Activated T-cell treated with anti-CD3 and anti-CD28 coated beads, Interleukin-2, amount 50 U/mL, for 4 hours (primary cell): Measurements from ENCODE around the gene TCHP. TPM values are rescaled to one million over a fixed set of nuclear protein-coding genes. Genes with fewer than 3 reads are reported as not detected.
"Not testable (repeated sequence)": the region's sequence is repeated elsewhere in the genome, so short reads cannot be mapped to it uniquely, and the experiment has no call there.

Experiments
- ATAC-seq, 2 donors: fragments of 200-7000 bp; cut with Tn5 transposase; one replicate each; pipeline ENCODE4 v1.10.0; 2021
- DNase-seq: peaks from one replicate; pipeline ENCODE4 v3.0.0-alpha.2; 2020
- H3K27me3 Mint-ChIP-seq: one replicate; pipeline ENCODE4 v1.8.0; 2021; ENCODE audit warnings: low read depth, mixed read lengths
- H3K36me3 Mint-ChIP-seq: one replicate; pipeline ENCODE4 v1.8.0; 2022; ENCODE audit warnings: mixed read lengths; ENCODE audit not compliant: insufficient read depth
- H3K4me1 Mint-ChIP-seq: one replicate; pipeline ENCODE4 v1.8.0; 2021; ENCODE audit warnings: low read depth, mixed read lengths
- H3K4me3 Mint-ChIP-seq: one replicate; pipeline ENCODE4 v1.8.0; 2021; ENCODE audit warnings: mild to moderate bottlenecking, moderate library complexity, mixed read lengths
- H3K9me3 Mint-ChIP-seq: one replicate; pipeline ENCODE4 v1.8.0; 2021; ENCODE audit warnings: mixed read lengths
- total RNA-seq, 3 donors: library from RNA; stranded (reverse); gene quantifications; one replicate each; pipeline ENCODE4 v1.2.1, GENCODE V29; 2021

The TCHP gene
- total RNA-seq, 3 donors from 2014 or later: 25.4 to 27.9 (median 25.4) TPM

DNA sequence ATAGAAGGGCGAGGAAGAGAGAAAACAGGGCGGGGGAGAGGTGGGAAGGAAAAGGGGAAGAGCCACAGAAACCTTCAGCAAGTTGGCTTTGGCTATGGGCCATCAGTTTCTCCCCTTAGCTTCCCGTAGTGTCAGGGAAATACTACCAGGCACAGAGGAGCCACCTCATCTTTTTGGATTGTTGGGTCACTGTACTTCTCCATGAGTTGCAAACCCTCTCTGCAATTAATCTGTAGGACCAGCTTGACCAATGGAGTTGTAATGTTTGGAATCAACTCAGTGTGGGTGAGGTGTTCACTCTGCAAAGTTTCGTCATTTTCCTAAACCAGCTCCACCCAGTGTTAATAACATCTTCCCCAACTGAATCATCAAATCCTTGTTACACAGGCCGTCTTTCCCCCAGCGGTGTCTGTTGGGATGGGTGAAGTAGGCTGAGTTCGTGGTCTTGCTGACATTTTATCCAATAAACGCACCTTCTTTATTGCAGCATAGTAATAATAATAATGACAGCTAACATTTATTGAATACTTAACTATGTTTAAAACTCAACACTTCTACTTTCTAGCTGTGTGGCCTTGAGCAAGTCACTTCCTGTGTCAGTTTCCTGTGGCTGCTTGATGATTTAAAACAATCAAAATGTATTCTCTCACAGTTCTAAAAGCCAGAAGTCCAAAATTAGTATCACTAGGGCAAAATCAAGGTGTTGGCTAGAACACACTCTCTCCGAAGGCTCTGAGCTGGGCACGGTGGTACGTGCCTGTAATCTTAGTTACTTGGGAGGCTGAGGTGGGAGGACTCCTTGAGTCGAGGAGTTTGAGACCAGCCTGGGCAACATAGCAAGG lies 11.7 kb upstream of the TCHP start:
- DNase-seq (no peak), ATAC-seq (peak; percentile 85)
- H3K36me3 Mint-ChIP-seq: no peaks in the 10 kb centered on the region
- peak overlapping the region; percentile 64 for H3K4me3 Mint-ChIP-seq
- no peaks in the 10 kb centered on the region for H3K27me3 Mint-ChIP-seq
- peaks cover 40% of the 10 kb centered on the region for H3K4me1 Mint-ChIP-seq
- no peaks in the 10 kb centered on the region for H3K9me3 Mint-ChIP-seq

DNA sequence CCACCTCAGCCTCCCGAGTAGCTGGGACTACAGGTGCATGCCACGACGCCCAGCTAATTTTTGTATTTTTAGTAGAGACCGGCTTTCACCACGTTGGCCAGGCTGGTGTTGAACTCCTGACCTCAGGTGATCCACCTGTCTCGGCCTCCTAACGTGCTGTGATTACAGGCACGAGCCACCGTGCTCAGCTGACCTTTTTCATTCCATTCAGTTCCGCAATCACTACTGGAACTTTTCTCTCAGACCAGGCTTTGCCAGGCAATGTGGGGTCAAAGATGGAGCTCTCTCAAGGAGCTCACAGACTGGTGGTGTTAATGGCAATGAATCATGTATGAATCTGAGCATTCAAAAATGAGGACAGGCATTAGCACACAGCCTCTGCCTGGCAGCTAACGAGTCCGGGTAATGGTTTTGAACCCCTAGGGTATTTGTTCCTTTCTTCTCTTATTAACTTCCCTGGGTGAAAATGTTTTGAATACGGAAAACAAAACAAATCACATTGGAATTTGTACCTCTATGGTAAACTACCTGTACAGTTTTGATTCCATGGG lies 9.4 kb upstream of the TCHP start:
- DNase-seq: no peak
- Mint-ChIP-seq H3K9me3 (no peaks in the 10 kb centered on the region), H3K4me1 (peaks cover 43% of the 10 kb centered on the region), H3K4me3 (no peak overlapping the region), H3K36me3 (no peaks in the 10 kb centered on the region), H3K27me3 (no peaks in the 10 kb centered on the region)
- ATAC-seq: no peak

DNA sequence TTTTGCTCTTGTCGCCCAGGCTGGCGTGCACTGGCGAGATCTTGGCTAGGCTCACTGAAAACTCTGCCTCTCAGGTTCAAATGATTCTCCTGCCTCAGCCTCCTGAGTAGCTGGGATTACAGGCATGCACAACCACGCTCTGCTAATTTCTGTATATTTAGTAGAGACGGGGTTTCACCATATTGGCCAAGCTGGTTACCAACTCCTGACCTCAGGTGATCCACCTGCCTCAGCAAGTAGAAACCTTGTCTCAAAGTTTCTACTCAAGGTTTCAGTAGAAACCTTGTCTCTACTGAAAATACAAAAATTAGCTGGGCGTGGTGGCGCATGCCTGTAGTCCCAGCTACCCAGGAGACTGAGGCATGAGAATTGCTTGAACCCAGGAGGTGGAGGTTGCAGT lies 8.3 kb upstream of the TCHP start:
- not testable (repeated sequence) for ATAC-seq, H3K9me3 Mint-ChIP-seq

GRCh38 chr12:109892165-109892715 lies 7.8 kb upstream of the TCHP start:
- no peaks in the 10 kb centered on the region for H3K36me3 Mint-ChIP-seq
- no peak overlapping the region for H3K4me3 Mint-ChIP-seq
- no peaks in the 10 kb centered on the region for H3K27me3 Mint-ChIP-seq
- H3K4me1 Mint-ChIP-seq: peaks cover 43% of the 10 kb centered on the region
- no peak for ATAC-seq
- DNase-seq: no peak
- H3K9me3 Mint-ChIP-seq: no peaks in the 10 kb centered on the region

More for the DNA sequence above, 8.3 kb upstream of the TCHP start:
- H3K36me3 Mint-ChIP-seq, H3K27me3 Mint-ChIP-seq, DNase-seq, H3K4me3 Mint-ChIP-seq: not testable (repeated sequence)
- H3K4me1 Mint-ChIP-seq: peaks cover 43% of the 10 kb centered on the region

- ATAC-seq (no peak), DNase-seq (no peak)
- Mint-ChIP-seq H3K4me1 (peaks cover 38% of the 10 kb centered on the region), H3K9me3 (no peaks in the 10 kb centered on the region), H3K27me3 (no peaks in the 10 kb centered on the region), H3K36me3 (no peaks in the 10 kb centered on the region), H3K4me3 (no peak overlapping the region)
Measured at GRCh38 chr12:109892748-109893147, 7.3 kb upstream of the TCHP start.

GRCh38 chr12:109893261-109893995 lies 6.6 kb upstream of the TCHP start:
- Mint-ChIP-seq H3K27me3 (no peaks in the 10 kb centered on the region), H3K9me3 (no peaks in the 10 kb centered on the region), H3K4me1 (peaks cover 31% of the 10 kb centered on the region), H3K36me3 (no peaks in the 10 kb centered on the region), H3K4me3 (no peak overlapping the region)
- ATAC-seq (no peak), DNase-seq (no peak)

DNA sequence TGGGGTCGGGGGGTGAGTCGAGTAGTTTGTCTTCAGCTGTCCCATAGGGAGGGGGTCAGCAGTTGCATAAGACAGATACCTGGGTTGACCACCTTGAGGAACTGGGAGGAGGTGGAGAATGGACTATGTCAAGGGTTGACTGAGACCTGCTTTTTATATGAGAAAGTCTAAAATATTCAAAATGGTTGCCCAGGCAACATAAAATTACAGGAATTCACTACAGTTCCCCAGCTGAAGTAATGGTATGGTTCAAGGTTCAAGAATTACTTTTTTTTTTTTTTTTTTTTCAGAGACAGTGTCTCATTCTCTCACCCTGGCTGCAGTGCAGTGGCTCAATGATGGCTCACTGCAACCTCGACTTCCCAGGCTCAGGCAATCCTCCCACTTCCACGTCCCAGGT lies 5.1 kb upstream of the TCHP start:
- H3K36me3 Mint-ChIP-seq: no peaks in the 10 kb centered on the region
- no peaks in the 10 kb centered on the region for H3K27me3 Mint-ChIP-seq
- peaks cover 17% of the 10 kb centered on the region for H3K4me1 Mint-ChIP-seq
- no peak for DNase-seq
- H3K4me3 Mint-ChIP-seq: no peak overlapping the region
- ATAC-seq: no peak
- H3K9me3 Mint-ChIP-seq: no peaks in the 10 kb centered on the region

DNA sequence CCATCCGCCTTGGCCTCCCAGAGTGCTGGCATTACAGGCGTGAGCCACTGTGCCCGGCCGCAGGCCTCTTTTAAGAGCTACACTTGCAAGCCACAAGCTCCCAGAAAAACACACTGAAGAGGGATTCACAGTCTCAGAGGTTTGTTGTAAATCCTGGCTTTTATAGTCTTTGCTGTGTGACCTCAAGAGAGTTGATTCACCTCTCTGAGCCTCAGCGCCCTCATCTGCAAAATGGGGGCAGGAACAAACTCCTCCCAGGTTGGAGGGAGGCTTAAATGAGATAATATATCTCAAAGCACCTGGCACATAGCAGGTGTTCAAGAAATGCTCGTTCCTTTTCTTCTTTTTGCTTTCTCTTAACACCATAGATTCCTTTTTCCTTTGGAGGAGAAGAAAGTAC lies 3.9 kb upstream of the TCHP start:
- Mint-ChIP-seq H3K36me3 (no peaks in the 10 kb centered on the region), H3K27me3 (no peaks in the 10 kb centered on the region), H3K9me3 (no peaks in the 10 kb centered on the region), H3K4me3 (no peak overlapping the region), H3K4me1 (peaks cover 24% of the 10 kb centered on the region)
- no peak for DNase-seq
- no peak for ATAC-seq

DNA sequence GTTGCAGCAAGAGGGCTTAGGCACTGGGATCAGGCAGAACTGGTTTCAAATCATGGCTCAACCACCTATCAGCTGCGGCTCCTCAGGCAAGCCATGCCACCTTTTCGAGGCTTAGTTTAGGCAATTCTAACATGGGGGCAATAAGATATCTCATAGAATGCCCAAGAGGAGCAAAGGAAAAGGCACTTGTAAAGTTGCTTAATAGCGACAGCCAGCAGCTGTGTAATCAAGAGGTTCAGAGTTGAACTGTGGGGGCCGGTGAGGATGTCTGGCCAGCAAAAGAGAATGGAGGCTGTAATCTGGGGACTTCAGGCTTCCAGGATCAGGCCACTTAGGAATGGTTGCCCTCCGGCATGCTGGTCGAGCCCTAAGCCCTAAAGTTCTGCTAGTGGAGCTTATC lies 3.0 kb upstream of the TCHP start:
- H3K9me3 Mint-ChIP-seq: no peaks in the 10 kb centered on the region
- no peaks in the 10 kb centered on the region for H3K27me3 Mint-ChIP-seq
- H3K36me3 Mint-ChIP-seq: no peaks in the 10 kb centered on the region
- peaks cover 30% of the 10 kb centered on the region for H3K4me1 Mint-ChIP-seq
- no peak for DNase-seq
- no peak for ATAC-seq
- no peak overlapping the region for H3K4me3 Mint-ChIP-seq

DNA sequence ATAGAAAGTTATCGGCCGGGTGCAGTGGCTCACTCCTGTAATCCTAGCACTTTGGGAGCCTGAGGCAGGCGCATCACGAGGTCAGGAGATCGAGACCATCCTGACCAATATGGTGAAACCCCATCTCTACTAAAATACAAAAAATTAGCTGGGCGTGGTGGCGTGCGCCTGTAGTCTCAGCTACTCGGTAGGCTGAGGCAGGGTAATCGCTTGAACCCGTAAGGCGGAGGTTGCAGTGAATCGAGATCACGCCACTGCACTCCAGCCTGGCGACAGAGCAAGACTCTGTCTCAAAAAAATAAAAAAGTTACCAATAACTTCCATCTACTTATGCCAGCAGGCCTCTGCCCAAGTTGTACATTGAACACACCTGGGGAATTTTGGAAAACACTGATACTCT lies 729 bp upstream of the TCHP start:
- not testable (repeated sequence) for H3K36me3 Mint-ChIP-seq, H3K27me3 Mint-ChIP-seq, ATAC-seq, DNase-seq, H3K9me3 Mint-ChIP-seq
- Mint-ChIP-seq H3K4me1 (peaks cover 19% of the 10 kb centered on the region), H3K4me3 (peak overlapping the region; percentile 95)

GRCh38 chr12:109900752-109901580 lies 892 bp downstream of the TCHP start:
- no peaks in the 10 kb centered on the region for H3K9me3 Mint-ChIP-seq
- ATAC-seq (peak; percentile 6 to 16), DNase-seq (no peak)
- H3K27me3 Mint-ChIP-seq: no peaks in the 10 kb centered on the region
- peaks cover 21% of the 10 kb centered on the region for H3K36me3 Mint-ChIP-seq
- peaks cover 19% of the 10 kb centered on the region for H3K4me1 Mint-ChIP-seq
- H3K4me3 Mint-ChIP-seq: peak overlapping the region; percentile 95

DNA sequence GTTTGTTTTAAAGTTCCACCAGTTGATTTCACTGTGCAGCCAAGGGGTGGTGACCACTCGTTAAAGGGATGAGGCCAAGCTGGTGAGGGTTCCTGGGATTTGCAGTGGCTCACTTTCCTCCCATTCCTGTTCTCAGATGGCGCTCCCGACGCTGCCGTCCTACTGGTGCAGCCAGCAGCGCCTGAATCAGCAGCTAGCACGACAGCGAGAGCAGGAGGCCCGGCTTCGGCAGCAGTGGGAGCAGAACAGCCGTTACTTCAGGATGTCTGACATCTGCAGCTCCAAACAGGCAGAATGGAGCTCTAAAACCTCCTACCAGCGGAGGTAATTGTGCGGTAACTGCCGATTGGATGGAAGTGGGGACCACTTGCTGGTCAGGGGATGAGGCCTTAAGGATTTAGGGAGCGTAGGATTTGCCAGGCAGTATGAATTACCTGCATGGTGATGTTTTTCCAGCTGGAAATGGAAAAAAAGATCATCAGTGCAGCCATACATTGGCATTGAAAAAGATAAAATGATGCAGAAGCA lies 2.9 kb downstream of the TCHP start:
- ATAC-seq (no peak), DNase-seq (no peak)
- no peaks in the 10 kb centered on the region for H3K9me3 Mint-ChIP-seq
- H3K27me3 Mint-ChIP-seq: no peaks in the 10 kb centered on the region
- peaks cover 19% of the 10 kb centered on the region for H3K4me1 Mint-ChIP-seq
- H3K36me3 Mint-ChIP-seq: peaks cover 40% of the 10 kb centered on the region
- H3K4me3 Mint-ChIP-seq: no peak overlapping the region

DNA sequence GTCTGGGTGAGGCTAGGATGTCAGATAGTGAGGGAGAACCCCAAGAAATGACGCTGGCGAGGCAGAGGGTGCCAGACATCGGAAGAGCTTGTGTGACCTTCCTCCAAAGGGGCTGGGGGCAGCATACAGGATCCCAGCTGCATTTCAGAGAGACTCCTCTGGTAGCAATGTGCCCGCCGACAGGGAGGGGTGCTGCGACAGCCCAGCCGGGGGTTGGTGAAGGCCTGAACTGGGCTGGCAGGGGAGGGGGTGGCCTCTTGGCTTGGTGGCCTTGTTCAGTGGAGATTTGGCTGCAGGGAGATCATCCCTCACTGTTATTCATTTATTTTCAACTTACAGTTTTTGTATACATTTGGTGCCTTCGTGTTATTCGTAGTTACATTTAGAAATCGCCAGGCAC lies 5.2 kb downstream of the TCHP start:
- no peaks in the 10 kb centered on the region for H3K9me3 Mint-ChIP-seq
- no peak for DNase-seq

More for the DNA sequence above, 5.2 kb downstream of the TCHP start:
- no peak for ATAC-seq
- Mint-ChIP-seq H3K36me3 (peaks cover 50% of the 10 kb centered on the region), H3K4me3 (no peak overlapping the region), H3K4me1 (peaks cover 15% of the 10 kb centered on the region), H3K27me3 (no peaks in the 10 kb centered on the region)
